ENCODE data around the gene GGPS1. TPM values are rescaled to one million over a fixed set of nuclear protein-coding genes. Genes with fewer than 3 reads are reported as not detected.

The GGPS1 gene
- total RNA-seq, 1 experiment from 2014 or later, result 17.4 TPM

- Histone ChIP-seq H3K27ac (ENCODE audit: low read length) (no peak overlapping the region), H3K27me3 (ENCODE audit: low read length) (no peaks in the 10 kb centered on the region), H3K4me1 (ENCODE audit: insufficient read depth, low read length) (no peaks in the 10 kb centered on the region), H3F3A (ENCODE audit: low read length, unreplicated experiment) (no peaks in the 10 kb centered on the region), H3K9ac (ENCODE audit: low read length) (no peak overlapping the region), H4K20me1 (ENCODE audit: low read length) (no peaks in the 10 kb centered on the region), H3K79me2 (ENCODE audit: low read length) (peaks cover 88% of the 10 kb centered on the region), H3K36me3 (ENCODE audit: low read depth, low read length) (0 out of 2 replicates have a peak, but pooled peaks cover under 1% of the 10 kb centered on the region), H3K4me2 (ENCODE audit: low read length) (no peak overlapping the region), H3K9me2 (replicated peaks; ENCODE audit: low read length) (no peaks in the 10 kb centered on the region), H3K4me3 (ENCODE audit: low read length) (no peak overlapping the region), H3K9me3 (ENCODE audit: low read length) (no peaks in the 10 kb centered on the region), H2AFZ (ENCODE audit: low read length) (no peak overlapping the region)
- no TSS peak for BruUV-seq (replicated peaks)
- DNase-seq (no peak), ATAC-seq (no peak)
- intact Hi-C loops (cut with micrococcal nuclease), result no loop called here
- ChIA-PET CTCF (no interaction called here), POLR2A (ENCODE audit: unreplicated experiment) (no interaction called here)
- TF ChIP-seq CTCF (conservative IDR thresholded peaks at IDR 0.05; ENCODE audit: low read depth, low read length), result no peak
- TF ChIP-seq EZH2phosphoT487 (IDR thresholded peaks at IDR 0.05; ENCODE audit: borderline replicate concordance, low read length), result no peak
- no peak for TF ChIP-seq EZH2 (IDR thresholded peaks at IDR 0.05; ENCODE audit: low read length, unreplicated experiment)
Observed at GRCh38 chr1:235302143-235302542, 26.2 kb upstream of the GGPS1 start.

- no peak overlapping the region for H3K4me2 ChIP-seq (ENCODE audit: low read length)
- TF ChIP-seq CTCF (conservative IDR thresholded peaks at IDR 0.05; ENCODE audit: low read depth, low read length), result no peak
- no peak for TF ChIP-seq EZH2 (IDR thresholded peaks at IDR 0.05; ENCODE audit: low read length, unreplicated experiment)
- no peak for TF ChIP-seq EZH2phosphoT487 (IDR thresholded peaks at IDR 0.05; ENCODE audit: borderline replicate concordance, low read length)
- H3K4me1 ChIP-seq (ENCODE audit: insufficient read depth, low read length), result no peaks in the 10 kb centered on the region
- H3K27me3 ChIP-seq (ENCODE audit: low read length), result no peaks in the 10 kb centered on the region
- no peak overlapping the region for H2AFZ ChIP-seq (ENCODE audit: low read length)
- peaks cover 73% of the 10 kb centered on the region for H3K79me2 ChIP-seq (ENCODE audit: low read length)
- ChIA-PET POLR2A (ENCODE audit: unreplicated experiment) (no interaction called here), CTCF (no interaction called here)
- intact Hi-C loops (cut with micrococcal nuclease), result no loop called here
- DNase-seq (no peak), ATAC-seq (no peak)
- H3K9me3 ChIP-seq (ENCODE audit: low read length), result no peaks in the 10 kb centered on the region
- H3F3A ChIP-seq (ENCODE audit: low read length, unreplicated experiment), result no peaks in the 10 kb centered on the region
- no peaks in the 10 kb centered on the region for H3K36me3 ChIP-seq (ENCODE audit: low read depth, low read length)
- H3K9ac ChIP-seq (ENCODE audit: low read length), result no peak overlapping the region
- no peaks in the 10 kb centered on the region for H4K20me1 ChIP-seq (ENCODE audit: low read length)
- H3K9me2 ChIP-seq (replicated peaks; ENCODE audit: low read length), result no peaks in the 10 kb centered on the region
- H3K27ac ChIP-seq (ENCODE audit: low read length), result no peak overlapping the region
- no TSS peak for BruUV-seq (replicated peaks)
- H3K4me3 ChIP-seq (ENCODE audit: low read length), result no peak overlapping the region
Observed at GRCh38 chr1:235304549-235305451, 23.6 kb upstream of the GGPS1 start.
